Dendritic cell treated with granulocyte-macrophage colony-stimulating factor and Interleukin-4, amounts not matched to agents 40 ng/mL and 50 ng/mL, for 4 days (primary cell): ENCODE results near the gene GPR63.
A peak's percentile ranks its signal among the peaks of the same experiment; 100 is the strongest.
"Not testable (repeated sequence)": the region's sequence is repeated elsewhere in the genome, so short reads cannot be mapped to it uniquely, and the experiment has no call there.

Experiments
- H3K27ac Mint-ChIP-seq: one replicate; pipeline ENCODE4 v1.8.0; 2022; ENCODE audit warnings: mild to moderate bottlenecking, mixed read lengths
- H3K27me3 Mint-ChIP-seq: one replicate; pipeline ENCODE4 v1.8.0; 2022; ENCODE audit warnings: mild to moderate bottlenecking, mixed read lengths
- H3K36me3 Mint-ChIP-seq: one replicate; pipeline ENCODE4 v1.8.0; 2022; ENCODE audit warnings: low read depth, mixed read lengths
- H3K4me1 Mint-ChIP-seq: one replicate; pipeline ENCODE4 v1.8.0; 2022; ENCODE audit warnings: low read depth, mixed read lengths
- H3K4me3 Mint-ChIP-seq: one replicate; pipeline ENCODE4 v1.8.0; 2022; ENCODE audit warnings: mild to moderate bottlenecking, moderate library complexity, mixed read lengths
- H3K9me3 Mint-ChIP-seq: one replicate; pipeline ENCODE4 v1.8.0; 2022; ENCODE audit warnings: mixed read lengths
- intact Hi-C: fragments of 100-400 bp; cut with micrococcal nuclease; formaldehyde crosslinking; loops from one replicate; pipeline ENCODE4 v1.15.0; 2022

GPR63 gene, protein sequence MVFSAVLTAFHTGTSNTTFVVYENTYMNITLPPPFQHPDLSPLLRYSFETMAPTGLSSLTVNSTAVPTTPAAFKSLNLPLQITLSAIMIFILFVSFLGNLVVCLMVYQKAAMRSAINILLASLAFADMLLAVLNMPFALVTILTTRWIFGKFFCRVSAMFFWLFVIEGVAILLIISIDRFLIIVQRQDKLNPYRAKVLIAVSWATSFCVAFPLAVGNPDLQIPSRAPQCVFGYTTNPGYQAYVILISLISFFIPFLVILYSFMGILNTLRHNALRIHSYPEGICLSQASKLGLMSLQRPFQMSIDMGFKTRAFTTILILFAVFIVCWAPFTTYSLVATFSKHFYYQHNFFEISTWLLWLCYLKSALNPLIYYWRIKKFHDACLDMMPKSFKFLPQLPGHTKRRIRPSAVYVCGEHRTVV

DNA sequence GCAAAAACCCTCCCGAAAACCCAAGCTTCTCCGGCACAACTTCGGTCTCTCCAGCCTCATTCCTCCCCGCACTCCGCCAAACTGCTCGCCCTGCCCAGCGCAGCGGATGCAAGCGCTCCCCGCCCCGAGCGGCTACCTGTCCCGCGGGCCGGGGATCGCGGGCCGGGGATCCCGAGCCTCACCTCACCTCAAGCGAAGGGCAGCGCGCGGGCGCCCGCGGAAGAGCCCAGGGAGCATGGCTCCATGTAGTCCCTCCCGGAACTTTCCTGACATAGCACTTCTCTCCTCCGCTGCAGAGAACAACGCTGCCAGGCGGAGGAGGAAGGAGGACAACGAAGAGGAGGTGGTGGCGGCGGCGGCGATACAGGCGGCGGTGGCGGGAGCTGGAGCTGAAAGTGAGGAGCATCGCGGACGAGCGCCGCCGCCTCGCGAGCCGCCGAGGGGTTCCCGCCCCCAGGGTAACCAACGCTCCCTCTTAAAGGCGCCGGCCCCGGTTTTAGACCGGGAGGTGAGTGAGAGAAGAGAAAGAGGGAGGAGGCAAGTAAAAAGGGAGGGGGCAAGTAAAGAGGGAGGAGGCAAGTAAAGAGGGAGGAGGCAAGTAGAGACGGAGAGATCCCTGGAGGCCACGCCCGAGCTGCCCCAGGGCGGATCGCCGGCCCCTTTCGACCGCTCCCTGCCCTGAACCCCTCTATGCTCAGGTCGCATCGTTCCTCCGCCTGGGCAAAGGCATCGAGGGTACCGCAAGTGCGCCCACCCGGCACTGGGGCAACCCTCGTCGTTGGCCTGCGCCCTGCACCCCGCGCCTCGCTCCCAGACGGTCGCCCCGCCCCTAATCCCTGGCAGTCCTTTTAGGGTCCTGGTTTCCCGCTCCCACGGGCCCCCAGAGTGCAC is at the start of gene GPR63:
TSS of gene GPR63 (minus strand) at position 397 of the 891 bp plus-strand sequence. CDS start 37,746 bp downstream, outside the sequence.
- Mint-ChIP-seq H3K4me3 (peak within 1 kb of the TSS; percentile 89), H3K27me3 (peaks cover 47% of the 10 kb centered on the region), H3K9me3 (no peaks in the 10 kb centered on the region), H3K27ac (peak within 1 kb of the TSS; percentile 70), H3K36me3 (peaks cover 7% of the 10 kb centered on the region), H3K4me1 (peaks cover 19% of the 10 kb centered on the region)
- intact Hi-C loops = no loop called here

DNA sequence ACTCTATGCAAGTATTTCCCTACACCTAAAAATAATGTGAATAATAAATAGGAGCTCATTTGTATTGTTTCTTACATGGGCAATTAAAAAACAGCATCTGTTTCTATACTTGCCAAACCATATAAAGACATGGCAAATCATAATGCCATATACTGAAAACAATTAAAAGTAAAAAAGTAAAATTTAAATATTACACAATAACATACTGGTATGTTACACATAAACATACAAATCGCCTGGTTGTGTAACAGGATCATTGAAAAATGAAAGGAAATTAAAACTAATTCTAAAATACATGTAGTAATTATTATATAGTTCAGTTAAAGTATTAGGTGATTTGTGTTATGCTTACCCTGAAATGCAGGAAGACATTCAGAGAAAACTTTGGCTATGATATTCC is 49.2 kb upstream of the GPR63 start:
- H3K27ac Mint-ChIP-seq = no peak overlapping the region

DNA sequence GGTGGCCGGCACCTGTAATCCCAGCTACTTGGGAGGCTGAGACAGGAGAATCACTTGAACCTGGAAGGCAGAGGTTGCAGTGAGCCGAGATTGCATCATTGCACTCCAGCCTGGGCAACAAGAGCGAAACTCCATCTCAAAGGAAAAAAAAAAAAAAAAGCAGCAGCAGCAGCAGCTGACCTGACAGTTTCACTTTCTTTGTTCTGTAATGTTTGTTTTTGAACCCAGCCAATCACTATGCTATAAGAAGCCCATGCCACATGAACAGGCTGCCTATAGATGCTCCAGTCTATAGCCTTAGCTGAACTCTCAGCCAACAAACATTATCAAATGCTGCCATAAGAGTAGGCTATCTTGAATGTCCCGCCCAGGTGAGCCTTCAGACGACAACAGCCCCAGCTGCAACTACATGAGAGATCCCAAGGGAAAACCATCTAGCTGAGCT is 47.9 kb upstream of the GPR63 start:
- H3K9me3 Mint-ChIP-seq, intact Hi-C loops, H3K4me3 Mint-ChIP-seq: not testable (repeated sequence)

More for the DNA sequence above, 49.2 kb upstream of the GPR63 start:
- no peak overlapping the region for H3K4me3 Mint-ChIP-seq
- H3K36me3 Mint-ChIP-seq = no peaks in the 10 kb centered on the region
- no peaks in the 10 kb centered on the region for H3K4me1 Mint-ChIP-seq
- intact Hi-C loops = no loop called here
- H3K27me3 Mint-ChIP-seq = no peaks in the 10 kb centered on the region
- no peaks in the 10 kb centered on the region for H3K9me3 Mint-ChIP-seq

DNA sequence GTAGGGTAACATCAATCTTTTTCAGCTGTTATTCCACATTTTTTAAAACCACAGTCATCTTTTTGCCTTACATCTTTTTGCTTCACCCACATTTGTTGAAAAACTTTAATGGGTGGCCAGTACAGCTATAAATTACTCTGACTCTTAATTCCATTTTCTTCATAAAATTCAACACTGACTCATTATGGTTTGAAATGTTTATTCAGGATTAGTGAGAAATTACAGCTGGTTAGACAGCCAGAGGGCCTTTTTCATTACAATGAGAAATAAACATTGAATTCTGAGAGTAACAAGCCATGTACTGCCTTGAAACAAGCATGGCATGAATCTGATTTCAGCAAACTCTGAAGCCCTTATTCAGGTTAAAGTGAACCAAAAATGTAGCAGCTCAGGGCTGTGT is 40.9 kb upstream of the GPR63 start:
- intact Hi-C loops = no loop called here
- Mint-ChIP-seq H3K27ac (no peak overlapping the region), H3K4me1 (no peaks in the 10 kb centered on the region), H3K4me3 (no peak overlapping the region), H3K36me3 (no peaks in the 10 kb centered on the region), H3K27me3 (peaks cover 3% of the 10 kb centered on the region), H3K9me3 (no peaks in the 10 kb centered on the region)

More for the DNA sequence above, 47.9 kb upstream of the GPR63 start:
- H3K27me3 Mint-ChIP-seq, H3K27ac Mint-ChIP-seq, H3K4me1 Mint-ChIP-seq, H3K36me3 Mint-ChIP-seq: not testable (repeated sequence)

DNA sequence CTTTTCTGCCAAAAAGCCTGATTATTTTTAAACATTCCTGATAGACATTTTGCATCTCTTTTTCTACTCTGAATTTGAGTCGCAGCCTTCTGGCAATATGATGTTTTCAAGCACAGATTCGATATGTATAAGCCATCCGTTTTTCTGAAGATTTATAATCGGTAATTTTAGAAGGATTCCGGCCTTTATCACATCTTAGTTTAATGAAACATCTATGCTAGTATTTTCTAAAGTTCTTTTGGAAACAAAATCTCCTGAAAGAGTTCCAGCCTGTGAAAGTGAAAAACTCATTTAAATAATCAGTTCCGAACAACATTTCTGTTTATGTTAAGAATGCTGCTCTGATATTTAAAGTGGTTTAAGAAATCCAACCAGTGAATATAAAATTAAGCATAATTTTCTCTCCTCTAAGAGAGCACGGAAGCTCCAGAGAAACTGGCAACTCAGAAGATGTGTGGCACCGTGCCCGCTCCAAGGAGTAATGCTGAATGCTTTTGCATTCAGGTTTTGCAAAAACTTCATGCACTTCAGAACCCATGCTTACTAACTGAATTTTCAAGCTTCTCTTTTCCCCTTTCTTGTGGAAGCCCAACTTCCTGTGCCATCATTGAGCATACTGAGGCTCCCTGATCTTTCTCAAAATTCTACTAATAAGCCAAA is 39.7 kb upstream of the GPR63 start:
- intact Hi-C loops = no loop called here
- Mint-ChIP-seq H3K27ac (no peak overlapping the region), H3K36me3 (no peaks in the 10 kb centered on the region), H3K4me3 (no peak overlapping the region), H3K4me1 (no peaks in the 10 kb centered on the region), H3K9me3 (no peaks in the 10 kb centered on the region), H3K27me3 (peaks cover 5% of the 10 kb centered on the region)

DNA sequence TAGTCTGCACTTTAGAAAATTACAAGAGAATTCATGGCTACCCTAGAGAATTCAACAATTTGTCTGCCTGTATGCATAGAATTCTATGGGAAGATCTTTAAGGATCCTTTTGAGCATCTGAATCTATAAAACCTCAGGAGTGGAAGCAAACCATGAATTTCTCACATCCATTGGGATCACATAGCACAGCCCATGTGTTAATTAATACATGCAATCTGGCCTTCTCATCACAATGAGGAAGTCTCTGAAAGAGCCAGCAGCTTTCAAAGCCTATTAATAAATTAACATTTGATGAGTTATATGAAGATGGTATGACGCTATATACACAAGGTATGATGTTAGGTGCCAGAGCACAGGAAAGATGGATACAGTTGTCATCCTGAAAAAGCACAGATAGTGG is 35.7 kb upstream of the GPR63 start:
- no peak overlapping the region for H3K4me3 Mint-ChIP-seq
- intact Hi-C loops = no loop called here
- H3K9me3 Mint-ChIP-seq = no peaks in the 10 kb centered on the region
- H3K36me3 Mint-ChIP-seq = no peaks in the 10 kb centered on the region
- no peak overlapping the region for H3K27ac Mint-ChIP-seq
- peaks cover 2% of the 10 kb centered on the region for H3K27me3 Mint-ChIP-seq
- H3K4me1 Mint-ChIP-seq = no peaks in the 10 kb centered on the region

DNA sequence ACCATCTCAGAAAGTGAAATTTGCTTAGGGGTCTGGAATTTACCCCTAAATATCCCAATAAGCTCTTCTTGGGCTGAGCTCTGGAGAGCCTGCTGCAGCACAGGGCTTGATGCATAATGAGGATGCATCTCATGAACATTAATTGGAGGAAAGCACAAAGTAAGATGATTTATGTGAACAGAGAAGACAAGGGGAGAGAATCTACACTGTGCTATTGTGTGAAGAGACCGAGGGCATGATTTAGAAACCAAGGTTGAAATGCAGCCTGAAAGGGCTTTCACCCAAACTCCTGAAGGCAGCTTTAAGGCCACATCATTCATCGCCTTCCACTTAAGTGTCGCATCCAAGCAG is 27.8 kb upstream of the GPR63 start:
- Mint-ChIP-seq H3K4me1 (no peaks in the 10 kb centered on the region), H3K27ac (no peak overlapping the region), H3K9me3 (peaks cover 9% of the 10 kb centered on the region), H3K27me3 (peaks cover 1% of the 10 kb centered on the region), H3K4me3 (no peak overlapping the region), H3K36me3 (no peaks in the 10 kb centered on the region)
- intact Hi-C loops = no loop called here

DNA sequence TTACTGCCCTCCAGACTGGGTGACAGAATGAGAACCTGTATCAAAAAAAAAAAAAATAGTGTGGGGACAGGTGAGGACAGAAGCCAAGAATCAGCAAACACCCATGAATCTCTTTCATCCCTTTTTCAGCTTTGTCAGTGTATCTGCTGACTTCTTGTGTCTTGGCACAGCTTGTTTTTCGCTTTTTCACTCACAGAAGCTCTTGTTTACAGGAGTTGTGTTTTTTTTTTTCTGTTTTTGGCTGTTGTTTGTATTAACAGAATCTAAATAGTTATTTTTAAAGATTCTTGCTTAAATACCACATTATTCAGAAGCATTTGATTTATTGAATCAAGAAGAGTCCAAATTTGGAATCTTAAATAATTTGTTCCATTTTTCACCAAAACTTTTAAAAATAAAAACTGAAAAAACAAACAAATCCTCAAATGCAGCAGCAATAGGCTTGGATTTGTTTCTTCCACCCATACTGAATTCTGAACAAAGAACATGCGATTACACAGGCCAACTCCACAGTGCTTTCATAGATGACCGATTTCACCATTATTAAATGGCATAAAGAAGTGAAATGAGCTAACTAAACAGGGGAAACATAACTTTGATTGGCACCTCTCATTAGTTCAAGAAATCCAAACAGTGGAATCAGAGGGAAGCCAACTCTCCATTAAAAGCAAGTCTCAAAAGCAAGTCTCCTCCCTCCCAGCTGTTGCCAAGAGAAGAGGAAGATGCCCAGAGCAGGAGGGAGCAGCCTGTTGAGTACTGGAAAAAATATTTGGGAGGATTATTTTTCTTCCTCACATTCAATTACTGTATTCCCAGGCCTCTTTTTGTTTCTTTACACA is 27.2 kb upstream of the GPR63 start:
- Mint-ChIP-seq H3K9me3 (peaks cover 9% of the 10 kb centered on the region), H3K36me3 (no peaks in the 10 kb centered on the region), H3K27ac (no peak overlapping the region), H3K27me3 (peaks cover 1% of the 10 kb centered on the region), H3K4me1 (no peaks in the 10 kb centered on the region), H3K4me3 (no peak overlapping the region)
- intact Hi-C loops = no loop called here

DNA sequence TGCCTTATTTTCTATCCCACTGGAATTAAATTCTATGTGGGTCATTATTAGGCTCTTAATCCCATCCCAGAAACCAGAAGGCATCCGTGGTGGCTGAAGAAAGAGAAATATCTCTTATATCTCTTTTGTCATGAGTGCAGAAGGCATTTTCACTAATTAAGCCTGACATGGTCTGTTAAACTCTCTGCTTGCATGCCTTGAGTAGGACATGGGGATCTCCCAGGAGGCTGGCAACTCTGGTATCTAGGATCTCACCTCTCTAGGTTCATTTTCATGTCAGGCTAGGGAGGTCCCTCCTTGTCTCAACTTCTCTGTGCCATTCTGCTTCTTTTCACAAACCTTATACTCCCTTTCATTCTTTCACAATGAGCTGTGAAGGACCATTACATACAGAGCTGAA is 25.3 kb upstream of the GPR63 start:
- Mint-ChIP-seq H3K36me3 (no peaks in the 10 kb centered on the region), H3K9me3 (peaks cover 9% of the 10 kb centered on the region), H3K27me3 (peaks cover 1% of the 10 kb centered on the region), H3K27ac (no peak overlapping the region), H3K4me1 (no peaks in the 10 kb centered on the region), H3K4me3 (no peak overlapping the region)
- intact Hi-C loops = no loop called here

DNA sequence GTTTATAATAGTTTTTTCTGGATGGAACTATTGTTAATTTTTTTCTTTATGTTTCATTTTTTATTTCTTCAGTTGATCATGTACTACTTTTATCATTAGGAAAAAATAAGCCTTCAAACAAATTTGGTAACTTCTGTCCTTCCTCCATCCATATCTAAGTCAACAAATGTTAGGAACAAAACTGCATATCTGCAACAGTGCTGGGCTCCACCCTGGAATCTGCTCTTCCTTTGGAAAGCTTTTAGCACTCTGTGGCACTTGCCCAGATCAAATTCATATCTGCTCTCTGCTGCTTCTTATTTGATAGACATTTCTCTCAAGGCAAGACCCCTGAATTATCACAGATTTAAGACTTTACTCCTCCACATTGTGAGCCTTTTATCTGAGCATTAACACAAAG is 24.3 kb upstream of the GPR63 start:
- no peak overlapping the region for H3K4me3 Mint-ChIP-seq
- H3K27me3 Mint-ChIP-seq = peaks cover 1% of the 10 kb centered on the region
- intact Hi-C loops = no loop called here
- no peak overlapping the region for H3K27ac Mint-ChIP-seq
- H3K4me1 Mint-ChIP-seq = no peaks in the 10 kb centered on the region
- H3K9me3 Mint-ChIP-seq = peaks cover 9% of the 10 kb centered on the region
- H3K36me3 Mint-ChIP-seq = no peaks in the 10 kb centered on the region

DNA sequence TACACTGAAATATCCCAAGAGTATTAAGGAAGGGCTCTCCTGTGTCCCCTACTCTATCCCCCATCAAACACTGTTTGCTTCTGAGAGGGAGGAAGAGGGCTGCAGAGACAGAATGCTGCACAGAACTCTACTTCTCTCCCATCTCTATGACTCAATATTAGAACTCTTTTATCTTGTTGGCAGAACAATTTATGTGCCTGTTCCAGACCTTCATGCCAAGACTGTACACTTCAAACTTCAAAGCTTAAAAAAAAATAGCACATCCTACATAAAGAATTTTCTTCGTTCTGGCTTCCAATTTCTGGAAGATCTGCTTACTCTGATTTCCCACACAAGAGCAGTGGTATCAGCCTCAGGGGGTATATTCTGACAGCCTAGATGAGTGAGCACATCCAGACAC is 19.6 kb upstream of the GPR63 start:
- Mint-ChIP-seq H3K4me3 (no peak overlapping the region), H3K4me1 (no peaks in the 10 kb centered on the region), H3K9me3 (peaks cover 9% of the 10 kb centered on the region), H3K27ac (no peak overlapping the region), H3K27me3 (no peaks in the 10 kb centered on the region), H3K36me3 (no peaks in the 10 kb centered on the region)
- intact Hi-C loops = no loop called here

DNA sequence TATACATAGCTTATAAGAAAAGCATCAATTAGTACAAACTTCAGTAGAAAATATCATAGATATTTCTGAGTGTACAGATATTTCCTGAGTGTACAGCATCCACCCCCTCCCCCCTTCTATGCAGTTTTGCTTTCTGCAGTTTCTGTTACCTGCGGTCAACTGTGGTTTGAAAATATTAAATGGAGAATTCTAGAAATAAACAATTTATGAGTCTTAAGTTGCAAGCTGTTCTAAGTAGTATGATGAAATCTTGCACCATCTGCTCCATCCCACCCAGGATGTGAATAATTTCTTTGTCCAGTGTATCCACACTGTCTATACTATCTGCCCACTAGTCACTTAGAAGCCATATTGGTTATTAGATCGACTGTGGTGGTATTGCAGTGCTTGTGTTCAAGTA is 15.8 kb upstream of the GPR63 start:
- Mint-ChIP-seq H3K9me3 (no peaks in the 10 kb centered on the region), H3K4me3 (no peak overlapping the region), H3K27ac (no peak overlapping the region), H3K4me1 (no peaks in the 10 kb centered on the region), H3K36me3 (no peaks in the 10 kb centered on the region), H3K27me3 (no peaks in the 10 kb centered on the region)
- intact Hi-C loops = no loop called here

DNA sequence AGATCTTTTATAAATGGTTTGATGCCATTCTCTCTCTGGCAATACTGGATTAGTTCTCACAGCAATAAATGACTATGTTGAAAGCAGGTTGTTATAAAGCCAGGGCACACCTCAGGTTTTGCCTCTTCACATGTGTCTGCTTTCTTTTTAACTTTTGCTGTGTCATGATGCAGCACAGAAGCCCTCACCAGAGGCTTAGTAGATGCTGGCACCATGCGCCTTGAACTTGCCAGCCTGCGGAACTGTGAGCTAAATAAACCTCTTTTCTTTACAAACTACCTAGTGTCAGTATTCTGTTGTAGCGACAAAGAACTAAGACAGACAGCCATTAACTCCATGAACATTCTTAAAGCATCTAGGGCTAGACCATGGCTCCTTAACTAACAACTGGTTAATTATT is 15.3 kb upstream of the GPR63 start:
- Mint-ChIP-seq H3K36me3 (no peaks in the 10 kb centered on the region), H3K27me3 (no peaks in the 10 kb centered on the region), H3K4me1 (no peaks in the 10 kb centered on the region), H3K9me3 (no peaks in the 10 kb centered on the region), H3K27ac (no peak overlapping the region), H3K4me3 (no peak overlapping the region)
- intact Hi-C loops = no loop called here
